ENCODE data around the gene TRHDE.
"Not testable (repeated sequence)": the region's sequence is repeated elsewhere in the genome, so short reads cannot be mapped to it uniquely, and the experiment has no call there.

TRHDE gene

GRCh38 chr12:72673853-72674252, 401.7 kb downstream of the TRHDE start:
- no peaks in the 10 kb centered on the region for H3K4me1 ChIP-seq (ENCODE audit: control insufficient read depth, insufficient read depth, low read length, poor library complexity, severe bottlenecking)
- no peaks in the 10 kb centered on the region for H3K36me3 ChIP-seq (ENCODE audit: control insufficient read depth, insufficient read depth, low read length)
- no peak overlapping the region for H3K27ac ChIP-seq (ENCODE audit: low read depth, low read length, severe bottlenecking)
- WGBS, 2 experiments (ENCODE audit: insufficient coverage in 2 of 2), result 79 to 97% methylated on average over 3 of the region's 4 CpGs
- no peak overlapping the region for H3K4me3 ChIP-seq (ENCODE audit: extremely low read depth, insufficient read depth, low read length, poor library complexity, severe bottlenecking)
- H3K9me3 ChIP-seq (ENCODE audit: control insufficient read depth, low read length), result no peaks in the 10 kb centered on the region

GRCh38 chr12:72676556-72676955, 404.4 kb downstream of the TRHDE start:
- Histone ChIP-seq H3K27ac (ENCODE audit: low read depth, low read length, severe bottlenecking) (no peak overlapping the region), H3K4me1 (ENCODE audit: control insufficient read depth, insufficient read depth, low read length, poor library complexity, severe bottlenecking) (no peaks in the 10 kb centered on the region), H3K36me3 (ENCODE audit: control insufficient read depth, insufficient read depth, low read length) (no peaks in the 10 kb centered on the region), H3K4me3 (ENCODE audit: extremely low read depth, insufficient read depth, low read length, poor library complexity, severe bottlenecking) (no peak overlapping the region), H3K9me3 (ENCODE audit: control insufficient read depth, low read length) (no peaks in the 10 kb centered on the region)
- WGBS, 2 experiments (ENCODE audit: insufficient coverage in 2 of 2), result no CpG with 5 or more reads among the region's 1 CpG

DNA sequence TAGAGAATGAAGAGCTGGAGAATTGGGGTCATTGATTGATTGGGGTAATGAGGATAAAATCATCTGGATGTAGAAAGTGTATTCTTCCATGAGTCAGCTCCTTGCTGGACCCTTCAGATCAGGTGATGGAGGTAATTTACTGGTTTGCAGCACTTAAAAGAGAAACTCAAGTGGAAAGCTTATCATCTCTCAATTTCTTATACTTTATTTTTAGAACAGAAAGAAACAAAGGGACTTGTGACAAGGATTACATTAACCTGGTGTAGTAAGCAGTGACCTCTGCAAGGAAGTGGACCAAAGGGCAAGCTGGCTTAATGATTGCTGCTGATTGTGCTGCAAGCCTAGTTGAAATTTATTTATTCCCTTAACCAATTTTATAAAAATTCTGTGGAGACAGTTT, 405.0 kb downstream of the TRHDE start:
- Histone ChIP-seq H3K4me3 (ENCODE audit: extremely low read depth, insufficient read depth, low read length, poor library complexity, severe bottlenecking) (no peak overlapping the region), H3K9me3 (ENCODE audit: control insufficient read depth, low read length) (no peaks in the 10 kb centered on the region), H3K4me1 (ENCODE audit: control insufficient read depth, insufficient read depth, low read length, poor library complexity, severe bottlenecking) (no peaks in the 10 kb centered on the region), H3K36me3 (ENCODE audit: control insufficient read depth, insufficient read depth, low read length) (no peaks in the 10 kb centered on the region), H3K27ac (ENCODE audit: low read depth, low read length, severe bottlenecking) (no peak overlapping the region)

DNA sequence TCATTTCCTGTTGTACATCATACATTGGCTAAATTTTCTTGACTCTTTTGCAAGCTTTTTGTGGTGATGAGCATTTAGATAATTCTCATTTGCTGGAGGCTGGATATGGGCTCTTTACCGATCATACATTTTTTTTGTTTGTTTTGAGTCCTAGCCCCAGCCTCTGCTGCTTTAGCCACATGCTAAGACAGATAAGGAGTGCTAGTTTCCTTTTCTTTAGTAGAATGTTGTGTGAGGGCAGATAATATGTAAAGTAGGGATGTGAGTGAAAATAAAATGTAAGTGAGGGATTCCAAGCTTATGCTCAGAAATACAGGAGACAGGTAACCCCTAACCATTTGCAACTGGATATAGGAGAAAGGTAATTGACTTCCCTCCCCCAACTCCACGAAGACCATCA, 405.7 kb downstream of the TRHDE start:
- H3K36me3 ChIP-seq (ENCODE audit: control insufficient read depth, insufficient read depth, low read length), result no peaks in the 10 kb centered on the region
- no peaks in the 10 kb centered on the region for H3K4me1 ChIP-seq (ENCODE audit: control insufficient read depth, insufficient read depth, low read length, poor library complexity, severe bottlenecking)
- WGBS, 2 experiments (ENCODE audit: insufficient coverage in 2 of 2), result 84% methylated on average over 2 of the region's 2 CpGs; no CpG with 5 or more reads in 1 of the 2 experiments
- H3K4me3 ChIP-seq (ENCODE audit: extremely low read depth, insufficient read depth, low read length, poor library complexity, severe bottlenecking), result no peak overlapping the region
- H3K9me3 ChIP-seq (ENCODE audit: control insufficient read depth, low read length), result no peaks in the 10 kb centered on the region
- H3K27ac ChIP-seq (ENCODE audit: low read depth, low read length, severe bottlenecking), result peak overlapping the region; percentile 10

DNA sequence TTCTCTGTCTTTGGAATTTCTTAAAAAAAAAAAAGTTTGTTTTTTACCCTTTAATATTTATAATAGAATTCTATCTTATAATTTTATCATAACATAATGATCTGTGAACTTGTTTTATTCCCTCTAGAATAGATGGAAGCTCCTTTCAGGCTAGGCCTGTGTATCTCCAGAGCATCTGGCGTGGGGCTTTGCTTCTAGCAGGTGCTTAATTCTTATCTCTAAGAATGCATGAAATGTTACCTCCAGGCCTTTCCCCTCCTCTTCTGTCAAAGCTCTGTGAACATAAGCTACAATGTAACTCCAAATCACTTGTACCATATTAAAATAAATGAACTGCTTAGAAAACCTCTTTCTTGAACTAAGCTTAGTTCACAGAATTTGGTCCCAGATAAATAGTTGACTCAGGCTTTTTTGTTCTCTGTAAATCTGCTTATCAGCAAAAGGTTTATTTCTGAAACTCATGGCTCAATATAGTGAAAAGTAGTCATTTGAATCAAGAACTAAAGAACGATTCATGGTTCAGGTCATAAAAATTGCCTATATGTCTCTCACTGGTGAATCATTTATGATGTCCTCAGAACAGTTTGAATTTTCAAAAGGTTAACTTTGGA, 407.1 kb downstream of the TRHDE start:
- 92 to 100% methylated on average over 1 to 2 of the region's 2 CpGs for WGBS, 2 experiments (ENCODE audit: insufficient coverage in 2 of 2)
- Histone ChIP-seq H3K27ac (ENCODE audit: low read depth, low read length, severe bottlenecking) (no peak overlapping the region), H3K4me1 (ENCODE audit: control insufficient read depth, insufficient read depth, low read length, poor library complexity, severe bottlenecking) (no peaks in the 10 kb centered on the region), H3K9me3 (ENCODE audit: control insufficient read depth, low read length) (no peaks in the 10 kb centered on the region), H3K4me3 (ENCODE audit: extremely low read depth, insufficient read depth, low read length, poor library complexity, severe bottlenecking) (no peak overlapping the region), H3K36me3 (ENCODE audit: control insufficient read depth, insufficient read depth, low read length) (no peaks in the 10 kb centered on the region)

GRCh38 chr12:72681028-72681427, 408.9 kb downstream of the TRHDE start:
- Histone ChIP-seq H3K4me3 (ENCODE audit: extremely low read depth, insufficient read depth, low read length, poor library complexity, severe bottlenecking) (no peak overlapping the region), H3K9me3 (ENCODE audit: control insufficient read depth, low read length) (no peaks in the 10 kb centered on the region), H3K27ac (ENCODE audit: low read depth, low read length, severe bottlenecking) (no peak overlapping the region), H3K36me3 (ENCODE audit: control insufficient read depth, insufficient read depth, low read length) (no peaks in the 10 kb centered on the region), H3K4me1 (ENCODE audit: control insufficient read depth, insufficient read depth, low read length, poor library complexity, severe bottlenecking) (no peaks in the 10 kb centered on the region)

- H3K9me3 ChIP-seq (ENCODE audit: control insufficient read depth, low read length), result no peaks in the 10 kb centered on the region
- no peak overlapping the region for H3K27ac ChIP-seq (ENCODE audit: low read depth, low read length, severe bottlenecking)
- H3K4me3 ChIP-seq (ENCODE audit: extremely low read depth, insufficient read depth, low read length, poor library complexity, severe bottlenecking), result no peak overlapping the region
- WGBS, 2 experiments (ENCODE audit: insufficient coverage in 2 of 2), result 100% methylated on average over 1 to 2 of the region's 4 CpGs
- H3K4me1 ChIP-seq (ENCODE audit: control insufficient read depth, insufficient read depth, low read length, poor library complexity, severe bottlenecking), result no peaks in the 10 kb centered on the region
- H3K36me3 ChIP-seq (ENCODE audit: control insufficient read depth, insufficient read depth, low read length), result no peaks in the 10 kb centered on the region
These were observed 412.3 kb downstream of the TRHDE start for GRCh38 chr12:72684491-72684890.

- no CpG with 5 or more reads among the region's 2 CpGs for WGBS, 2 experiments (ENCODE audit: insufficient coverage in 2 of 2)
- no peaks in the 10 kb centered on the region for H3K36me3 ChIP-seq (ENCODE audit: control insufficient read depth, insufficient read depth, low read length)
These were observed 420.2 kb downstream of the TRHDE start for GRCh38 chr12:72692338-72692737.

GRCh38 chr12:72694193-72694592, 422.0 kb downstream of the TRHDE start:
- peaks cover 5% of the 10 kb centered on the region for H3K4me1 ChIP-seq (ENCODE audit: control insufficient read depth, insufficient read depth, low read length, poor library complexity, severe bottlenecking)
- no peaks in the 10 kb centered on the region for H3K36me3 ChIP-seq (ENCODE audit: control insufficient read depth, insufficient read depth, low read length)
- no peak overlapping the region for H3K27ac ChIP-seq (ENCODE audit: low read depth, low read length, severe bottlenecking)
- H3K4me3 ChIP-seq (ENCODE audit: extremely low read depth, insufficient read depth, low read length, poor library complexity, severe bottlenecking), result no peak overlapping the region
- no peaks in the 10 kb centered on the region for H3K9me3 ChIP-seq (ENCODE audit: control insufficient read depth, low read length)

More at GRCh38 chr12:72692338-72692737, 420.2 kb downstream of the TRHDE start:
- H3K4me1 ChIP-seq (ENCODE audit: control insufficient read depth, insufficient read depth, low read length, poor library complexity, severe bottlenecking), result peaks cover 5% of the 10 kb centered on the region
- no peak overlapping the region for H3K27ac ChIP-seq (ENCODE audit: low read depth, low read length, severe bottlenecking)
- no peaks in the 10 kb centered on the region for H3K9me3 ChIP-seq (ENCODE audit: control insufficient read depth, low read length)
- H3K4me3 ChIP-seq (ENCODE audit: extremely low read depth, insufficient read depth, low read length, poor library complexity, severe bottlenecking), result no peak overlapping the region

DNA sequence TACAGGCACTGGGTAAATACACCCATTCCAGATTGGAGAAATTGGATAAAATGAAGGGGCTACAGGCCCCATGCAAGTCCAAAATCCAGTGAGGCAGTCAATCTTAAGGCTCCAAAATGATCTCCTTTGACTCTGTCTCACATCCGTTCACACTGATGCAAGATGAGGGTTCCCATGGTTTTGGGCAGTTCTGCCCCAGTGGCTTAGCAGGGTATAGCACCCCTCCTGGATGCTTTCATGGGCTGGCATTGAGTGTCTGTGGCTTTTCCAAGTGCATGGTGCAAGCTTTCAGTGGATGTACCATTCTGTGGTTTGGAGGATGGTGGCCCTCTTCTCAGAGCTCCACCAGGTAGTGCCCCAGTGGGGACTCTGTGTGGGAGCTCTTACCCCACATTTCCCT, 427.2 kb downstream of the TRHDE start:
- Histone ChIP-seq H3K36me3 (ENCODE audit: control insufficient read depth, insufficient read depth, low read length) (no peaks in the 10 kb centered on the region), H3K4me3 (ENCODE audit: extremely low read depth, insufficient read depth, low read length, poor library complexity, severe bottlenecking) (no peak overlapping the region), H3K9me3 (ENCODE audit: control insufficient read depth, low read length) (no peaks in the 10 kb centered on the region), H3K27ac (ENCODE audit: low read depth, low read length, severe bottlenecking) (no peak overlapping the region), H3K4me1 (ENCODE audit: control insufficient read depth, insufficient read depth, low read length, poor library complexity, severe bottlenecking) (no peaks in the 10 kb centered on the region)
- WGBS, 2 experiments (ENCODE audit: insufficient coverage in 2 of 2), result 100% methylated on average over 1 of the region's 1 CpG; no CpG with 5 or more reads in 1 of the 2 experiments

GRCh38 chr12:72712025-72712424, 439.9 kb downstream of the TRHDE start:
- not testable (repeated sequence) for H3K9me3 ChIP-seq (ENCODE audit: control insufficient read depth, low read length); H3K27ac ChIP-seq (ENCODE audit: low read depth, low read length, severe bottlenecking); H3K4me3 ChIP-seq (ENCODE audit: extremely low read depth, insufficient read depth, low read length, poor library complexity, severe bottlenecking); H3K4me1 ChIP-seq (ENCODE audit: control insufficient read depth, insufficient read depth, low read length, poor library complexity, severe bottlenecking); H3K36me3 ChIP-seq (ENCODE audit: control insufficient read depth, insufficient read depth, low read length)
- 93% methylated on average over 10 to 11 of the region's 11 CpGs for WGBS, 2 experiments (ENCODE audit: insufficient coverage in 2 of 2)

All from mesodermal cell (in vitro differentiated cells).